Skeletal muscle tissue (tissue), 4 donors: Measurements from ENCODE around the gene SH3TC1. TPM values are rescaled to one million over a fixed set of nuclear protein-coding genes. Genes with fewer than 3 reads are reported as not detected.

Source experiments
- H3K27ac ChIP-seq: one replicate; pipeline ENCODE4 v1.7.0; 2013; ENCODE audit warnings: mild to moderate bottlenecking, low read depth, low read length, inconsistent platforms
- H3K27me3 ChIP-seq, 3 donors: one replicate each; pipeline ENCODE4 v1.7.0; 2013; ENCODE audit warnings: low read length in 3 of 3; ENCODE audit not compliant: control insufficient read depth in 3 of 3, insufficient read depth in 3 of 3
- H3K36me3 ChIP-seq, 3 donors: one replicate each; pipeline ENCODE4 v1.7.0; 2013; ENCODE audit warnings: low read length in 3 of 3; ENCODE audit not compliant: control insufficient read depth in 3 of 3, insufficient read depth in 3 of 3
- H3K4me1 ChIP-seq, 3 donors: one replicate each; pipeline ENCODE4 v1.7.0; 2013; ENCODE audit warnings: low read length in 3 of 3, mild to moderate bottlenecking in 3 of 3; ENCODE audit not compliant: control insufficient read depth in 3 of 3, insufficient read depth in 3 of 3
- H3K4me3 ChIP-seq, 3 donors: one replicate each; pipeline ENCODE4 v1.7.0; 2013; ENCODE audit warnings: low read length in 3 of 3
- H3K9ac ChIP-seq, 3 donors: one replicate each; pipeline ENCODE4 v1.7.0; 2013; ENCODE audit warnings: low read length in 3 of 3, mild to moderate bottlenecking in 3 of 3, moderate library complexity in 2 of 3, low read depth in 1 of 3
- H3K9me3 ChIP-seq, 3 donors: one replicate each; pipeline ENCODE4 v1.7.0; 2013; ENCODE audit warnings: low read length in 3 of 3; ENCODE audit not compliant: control insufficient read depth in 3 of 3
- total RNA-seq: library from RNA; depleted of rRNA; stranded (reverse); fragments of >200 nt; gene quantifications from one replicate; pipeline ENCODE4 v1.2.3, GENCODE V29; 2014
- donor health status: Osteomylitis.

Gene SH3TC1
- total RNA-seq, 1 donor from 2014 or later = 13.0 TPM

DNA sequence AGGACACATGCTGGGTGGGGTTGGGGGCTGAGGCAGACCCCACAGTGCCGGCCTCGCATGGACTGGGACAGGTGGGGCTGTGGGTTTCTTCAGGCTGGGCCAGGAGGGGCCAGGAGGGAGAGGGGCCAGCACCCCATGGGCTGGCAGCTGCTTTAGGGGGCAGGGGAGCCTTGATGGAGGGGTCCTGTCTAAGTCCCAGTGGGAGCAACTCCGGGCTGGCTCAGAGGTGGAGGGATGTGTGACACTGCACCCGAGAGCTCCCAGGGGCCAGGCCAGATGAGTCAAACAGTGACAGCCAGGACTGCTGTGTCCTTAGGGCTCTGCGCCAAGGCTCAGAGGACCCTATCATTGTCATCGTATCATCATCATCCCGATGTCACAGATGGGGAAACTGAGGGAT lies 36.1 kb upstream of the SH3TC1 start:
- no peaks in the 10 kb centered on the region for H3K36me3 ChIP-seq
- H3K9ac ChIP-seq = peak overlapping the region in 2 of 3 donors; percentile 73 to 84
- H3K4me1 ChIP-seq = peaks cover 50 to 73% (median 70%) of the 10 kb centered on the region in 3 donors
- H3K27me3 ChIP-seq = no peaks in the 10 kb centered on the region
- peaks cover 0 to 3% (median 0%) of the 10 kb centered on the region in 3 donors for H3K9me3 ChIP-seq
- peak overlapping the region; percentile 91 for H3K27ac ChIP-seq
- H3K4me3 ChIP-seq = no peak overlapping the region

DNA sequence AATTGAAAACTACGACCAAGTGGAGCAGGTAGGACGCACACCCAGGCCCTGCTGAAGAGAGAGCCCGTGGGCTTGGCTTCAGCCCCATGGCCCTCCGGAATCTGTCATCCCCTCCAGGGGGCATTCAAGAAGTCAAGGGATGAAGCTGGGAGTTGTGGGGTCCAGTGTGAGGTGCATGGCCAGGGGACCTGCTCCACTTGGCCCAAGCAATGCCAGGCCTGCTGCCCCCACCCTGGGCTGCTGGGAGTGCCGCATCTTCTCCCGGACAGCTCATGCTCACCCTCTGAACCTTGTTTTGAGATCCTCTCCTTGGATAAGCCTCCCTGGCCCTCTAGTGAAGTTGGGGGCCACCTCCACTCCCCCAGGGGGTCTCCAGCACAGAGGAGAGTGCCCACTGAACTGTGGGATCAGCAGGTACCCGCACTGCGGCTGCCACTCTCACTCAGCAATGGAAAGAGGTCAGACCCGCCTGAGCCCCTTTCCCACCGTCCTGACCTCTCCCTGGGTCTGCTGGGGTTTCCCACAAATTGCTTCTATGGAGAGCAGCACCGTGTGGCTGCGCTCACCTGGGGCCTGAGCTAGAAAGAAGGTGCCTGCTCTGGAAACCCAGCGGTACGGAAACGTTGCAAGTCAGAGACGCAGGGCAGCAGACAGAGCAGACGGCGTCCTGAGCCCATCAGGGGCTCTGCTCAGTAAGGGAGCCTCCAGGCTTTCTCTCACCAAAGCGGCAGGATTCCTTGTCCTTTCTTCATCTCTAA lies 35.5 kb upstream of the SH3TC1 start:
- Histone ChIP-seq H3K9ac (peak overlapping the region; percentile 71 to 84 (median 73)), H3K9me3 (peaks cover 0 to 9% (median 5%) of the 10 kb centered on the region in 3 donors), H3K4me3 (peak overlapping the region in 1 of 3 donors; percentile 49), H3K36me3 (no peaks in the 10 kb centered on the region), H3K27me3 (no peaks in the 10 kb centered on the region), H3K4me1 (peaks cover 49 to 76% (median 74%) of the 10 kb centered on the region in 3 donors), H3K27ac (peak overlapping the region; percentile 91)

DNA sequence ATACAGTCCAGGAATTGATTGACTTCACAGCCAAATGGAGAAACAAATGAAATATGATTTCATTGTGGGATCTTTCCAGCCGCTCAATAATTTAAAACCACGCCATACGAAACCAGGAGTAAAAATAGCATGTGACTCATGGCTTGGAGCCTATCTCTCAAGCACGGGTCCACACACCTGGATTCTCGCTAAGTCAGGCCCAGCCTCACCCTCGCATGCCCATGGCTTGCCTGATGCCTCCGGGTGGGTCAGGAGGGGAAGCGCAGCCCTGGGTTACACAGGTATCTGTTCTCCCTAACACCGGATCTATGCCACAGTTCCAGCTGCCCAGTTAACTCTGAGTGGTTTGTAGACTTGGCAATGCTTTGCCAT lies 34.9 kb upstream of the SH3TC1 start:
- no peaks in the 10 kb centered on the region for H3K36me3 ChIP-seq
- peak overlapping the region in 1 of 3 donors; percentile 45 for H3K4me3 ChIP-seq
- H3K9me3 ChIP-seq = peaks cover 0 to 9% (median 5%) of the 10 kb centered on the region in 3 donors
- H3K4me1 ChIP-seq = peaks cover 50 to 79% (median 75%) of the 10 kb centered on the region in 3 donors
- no peaks in the 10 kb centered on the region for H3K27me3 ChIP-seq
- H3K27ac ChIP-seq = peak overlapping the region; percentile 91
- peak overlapping the region; percentile 71 to 84 (median 73) for H3K9ac ChIP-seq

DNA sequence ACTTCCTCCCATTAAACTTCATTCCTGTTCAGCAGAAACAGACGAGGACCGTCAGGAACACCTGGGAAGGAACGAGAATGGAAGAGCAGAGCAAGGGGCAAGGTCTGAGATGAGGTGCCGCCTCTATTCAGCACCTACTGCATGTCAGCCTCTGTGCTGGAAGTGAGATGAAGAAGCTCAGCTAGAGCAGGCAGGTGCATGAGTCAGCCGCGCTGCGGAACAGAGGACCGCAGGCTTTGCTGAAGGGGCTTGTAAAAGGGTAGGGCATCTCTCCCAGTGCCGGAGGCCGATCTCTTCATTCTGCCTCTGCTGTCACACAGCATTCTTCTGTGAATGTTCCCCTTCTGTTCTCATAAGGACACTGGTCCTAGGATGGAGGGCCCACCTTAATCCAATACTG lies 34.4 kb upstream of the SH3TC1 start:
- peaks cover 0 to 9% (median 5%) of the 10 kb centered on the region in 3 donors for H3K9me3 ChIP-seq
- peak overlapping the region; percentile 18 to 84 (median 71) for H3K9ac ChIP-seq
- H3K4me3 ChIP-seq = peak overlapping the region in 1 of 3 donors; percentile 45
- no peaks in the 10 kb centered on the region for H3K27me3 ChIP-seq
- H3K36me3 ChIP-seq = no peaks in the 10 kb centered on the region
- H3K27ac ChIP-seq = peak overlapping the region; percentile 91
- peaks cover 50 to 79% (median 76%) of the 10 kb centered on the region in 3 donors for H3K4me1 ChIP-seq

DNA sequence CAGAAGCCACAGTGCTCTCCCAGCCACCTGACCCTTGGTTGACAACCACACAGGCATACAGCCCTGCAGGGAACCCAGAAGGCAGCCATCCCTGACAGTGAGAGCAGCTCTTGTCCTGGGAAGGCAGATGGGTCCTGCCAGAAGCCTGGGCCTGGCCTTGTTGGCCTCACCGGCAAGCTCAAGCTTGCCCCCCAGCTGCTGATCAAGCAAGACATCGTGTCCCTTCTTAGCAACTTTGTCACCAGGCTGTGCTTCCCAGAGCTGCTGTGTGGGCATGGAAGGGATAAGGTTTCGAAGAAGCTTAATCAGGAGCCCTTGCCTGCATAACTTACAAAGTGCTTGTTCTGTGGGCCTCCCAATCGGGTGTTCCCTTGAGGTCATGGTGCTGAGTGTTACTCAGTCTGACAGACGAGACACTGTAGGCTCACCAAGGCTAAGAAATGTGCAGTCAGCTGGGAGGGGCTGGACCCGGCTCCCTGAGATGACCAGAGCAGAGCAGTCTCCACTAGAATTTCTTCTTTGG lies 33.7 kb upstream of the SH3TC1 start:
- peak overlapping the region; percentile 91 for H3K27ac ChIP-seq
- peak overlapping the region in 1 of 3 donors; percentile 19 for H3K4me3 ChIP-seq
- H3K36me3 ChIP-seq = no peaks in the 10 kb centered on the region
- H3K9ac ChIP-seq = peak overlapping the region; percentile 7 to 84 (median 18)
- H3K4me1 ChIP-seq = peaks cover 47 to 77% (median 75%) of the 10 kb centered on the region in 3 donors
- peaks cover 0 to 9% (median 5%) of the 10 kb centered on the region in 3 donors for H3K9me3 ChIP-seq
- no peaks in the 10 kb centered on the region for H3K27me3 ChIP-seq

DNA sequence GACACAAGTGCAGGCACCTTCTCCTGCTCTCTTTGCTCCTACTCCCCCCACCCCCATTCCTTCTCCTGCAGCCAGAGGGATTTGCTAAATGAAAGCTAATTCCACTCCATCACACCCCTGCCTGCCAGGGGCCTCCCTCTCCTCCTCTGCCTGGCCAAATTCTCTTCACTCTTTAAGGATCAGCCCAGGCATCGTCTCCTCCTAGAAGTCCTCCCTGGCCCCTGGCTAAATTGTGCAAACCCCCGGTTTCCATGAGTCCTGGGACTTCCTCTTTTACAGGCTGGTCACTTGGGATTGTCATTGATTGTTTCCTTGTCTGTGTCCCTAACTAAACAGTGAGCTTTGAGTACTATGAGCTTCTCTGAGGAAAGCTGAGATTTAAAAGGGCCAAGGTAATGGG lies 31.8 kb upstream of the SH3TC1 start:
- peaks cover 0 to 9% (median 5%) of the 10 kb centered on the region in 3 donors for H3K9me3 ChIP-seq
- no peak overlapping the region for H3K9ac ChIP-seq
- H3K36me3 ChIP-seq = no peaks in the 10 kb centered on the region
- H3K27me3 ChIP-seq = no peaks in the 10 kb centered on the region
- peak overlapping the region; percentile 30 for H3K27ac ChIP-seq
- H3K4me1 ChIP-seq = peaks cover 57 to 81% (median 73%) of the 10 kb centered on the region in 3 donors
- H3K4me3 ChIP-seq = no peak overlapping the region

DNA sequence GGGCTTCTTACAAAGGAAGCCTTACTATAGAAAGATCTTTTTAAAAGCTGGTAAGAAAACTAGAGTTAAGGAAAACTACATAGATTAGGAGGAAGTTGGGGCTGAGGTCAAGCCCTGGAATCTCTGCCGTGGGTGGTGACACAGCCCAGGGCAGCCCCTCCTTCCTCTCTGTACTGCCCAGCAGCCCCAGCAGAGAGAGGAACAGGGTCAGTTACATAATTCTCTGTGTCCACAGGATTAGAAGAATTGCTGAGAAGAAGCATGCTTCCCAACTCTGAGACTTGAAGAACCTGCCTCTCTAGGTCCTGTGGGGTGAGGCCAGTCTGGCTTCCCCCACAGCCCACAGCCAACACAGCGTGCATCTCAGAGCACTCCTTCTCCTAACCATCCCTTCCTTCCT lies 31.3 kb upstream of the SH3TC1 start:
- H3K9ac ChIP-seq = no peak overlapping the region
- H3K36me3 ChIP-seq = no peaks in the 10 kb centered on the region
- no peak overlapping the region for H3K4me3 ChIP-seq
- H3K4me1 ChIP-seq = peaks cover 56 to 78% (median 70%) of the 10 kb centered on the region in 3 donors
- H3K9me3 ChIP-seq = peaks cover 0 to 9% (median 5%) of the 10 kb centered on the region in 3 donors
- peak overlapping the region; percentile 30 for H3K27ac ChIP-seq
- no peaks in the 10 kb centered on the region for H3K27me3 ChIP-seq

DNA sequence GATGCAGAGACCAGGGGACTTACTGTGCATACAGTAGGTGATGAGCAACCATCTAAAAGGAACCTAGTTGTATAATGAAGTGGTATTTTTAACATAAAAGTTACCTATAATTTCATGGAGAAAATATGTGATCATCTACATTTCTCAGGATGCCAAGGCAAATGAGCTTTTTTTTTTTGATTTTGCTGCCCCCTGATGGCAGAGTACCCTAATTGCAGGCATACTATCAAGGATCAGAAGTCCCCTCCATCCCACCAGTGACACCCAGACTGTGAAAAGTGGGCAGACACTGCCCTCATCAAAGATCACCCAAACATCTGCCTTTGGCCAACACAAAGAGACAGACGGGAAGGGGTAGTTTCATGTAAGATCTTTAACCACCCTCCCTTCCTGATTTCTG lies 30.9 kb upstream of the SH3TC1 start:
- Histone ChIP-seq H3K4me3 (no peak overlapping the region), H3K27ac (peak overlapping the region; percentile 56), H3K9me3 (peaks cover 0 to 9% (median 5%) of the 10 kb centered on the region in 3 donors), H3K36me3 (no peaks in the 10 kb centered on the region), H3K27me3 (no peaks in the 10 kb centered on the region), H3K4me1 (peaks cover 55 to 74% (median 66%) of the 10 kb centered on the region in 3 donors), H3K9ac (no peak overlapping the region)

DNA sequence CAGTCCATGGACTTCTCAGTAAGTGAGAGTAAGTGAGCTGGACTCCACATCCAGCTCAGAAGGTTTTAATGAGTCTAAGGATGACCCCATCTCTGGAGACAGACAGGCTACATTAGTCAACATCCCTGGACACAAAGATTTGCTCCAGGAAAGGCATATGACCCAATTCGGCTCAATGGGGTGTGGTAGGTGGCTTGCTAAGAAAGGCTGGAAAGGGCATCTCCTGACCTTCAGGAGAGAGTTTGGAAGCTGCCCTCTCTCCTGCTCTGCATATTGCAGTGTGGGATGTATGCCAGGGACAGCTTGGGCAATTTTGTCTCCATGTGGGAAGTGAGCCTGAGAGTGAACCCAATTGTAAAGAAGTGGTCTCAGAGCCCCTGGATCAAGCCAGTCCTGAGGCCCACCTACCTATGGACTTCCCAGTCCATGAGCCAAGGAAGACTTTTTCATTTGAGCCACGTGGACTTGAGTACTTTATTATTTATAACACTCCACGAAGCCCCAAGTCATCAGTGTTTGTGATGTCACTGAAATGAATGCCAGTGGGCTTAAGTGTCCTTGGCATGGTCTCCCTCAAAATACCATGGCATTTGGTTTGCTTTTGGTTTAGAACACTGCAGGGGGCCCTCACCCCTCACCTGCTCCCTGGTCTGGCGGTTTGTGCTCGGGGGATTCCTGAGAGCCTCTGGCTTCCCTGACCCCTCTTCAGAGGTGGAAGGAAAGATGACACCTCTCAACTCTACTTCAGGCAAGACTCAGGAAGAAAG lies 30.1 kb upstream of the SH3TC1 start:
- Histone ChIP-seq H3K9me3 (peaks cover 0 to 9% (median 5%) of the 10 kb centered on the region in 3 donors), H3K36me3 (no peaks in the 10 kb centered on the region), H3K4me3 (no peak overlapping the region), H3K27me3 (no peaks in the 10 kb centered on the region), H3K9ac (no peak overlapping the region), H3K4me1 (peaks cover 47 to 66% (median 63%) of the 10 kb centered on the region in 3 donors), H3K27ac (peak overlapping the region; percentile 56)
